Measurements from ENCODE around the gene KLK13. TPM values are rescaled to one million over a fixed set of nuclear protein-coding genes. Genes with fewer than 3 reads are reported as not detected.

The KLK13 gene
- polyA plus RNA-seq, 3 donors: not detected

GRCh38 chr19:51070334-51071094 is 5.6 kb upstream of the KLK13 start:
- Histone ChIP-seq H3K9ac (ENCODE audit: insufficient read depth, low read length, poor library complexity, severe bottlenecking) (no peak overlapping the region), H3K9me3 (replicated peaks in 1 of 2; ENCODE audit: control insufficient read depth in 1 of 2, insufficient read depth in 1 of 2, low read length in 2 of 2) (peaks cover 0 to 12% of the 10 kb centered on the region in 2 donors)
- no peaks in the 10 kb centered on the region for H3K4me1 Mint-ChIP-seq

GRCh38 chr19:51066393-51067186 is 1.7 kb upstream of the KLK13 start:
- Histone ChIP-seq H3K4me1 (ENCODE audit: control insufficient read depth in 1 of 2, insufficient read depth in 2 of 2, low read length in 2 of 2) (no peaks in the 10 kb centered on the region), H3K79me2 (ENCODE audit: insufficient read depth, low read length) (no peaks in the 10 kb centered on the region), H4K20me1 (ENCODE audit: insufficient read depth, low read length) (no peaks in the 10 kb centered on the region), H3K27ac (ENCODE audit: low read depth in 1 of 2, low read length in 2 of 2) (no peak overlapping the region), H2AFZ (ENCODE audit: insufficient read depth, low read depth, low read length, poor library complexity, severe bottlenecking) (no peak overlapping the region), H3K4me2 (replicated peaks; ENCODE audit: extremely low read depth, low read length, poor library complexity, severe bottlenecking) (no peak overlapping the region), H3K36me3 (replicated peaks in 1 of 2; ENCODE audit: control insufficient read depth in 1 of 2, insufficient read depth in 2 of 2, low read length in 2 of 2) (no peaks in the 10 kb centered on the region), H3K9me3 (replicated peaks in 1 of 2; ENCODE audit: control insufficient read depth in 1 of 2, insufficient read depth in 1 of 2, low read length in 2 of 2) (no peaks in the 10 kb centered on the region), H3K4me3 (replicated peaks in 1 of 3; ENCODE audit: low read depth in 2 of 3, low read length in 3 of 3) (no peak overlapping the region), H3K9ac (ENCODE audit: insufficient read depth, low read length, poor library complexity, severe bottlenecking) (no peak overlapping the region), H3K27me3 (ENCODE audit: control insufficient read depth in 2 of 2, insufficient read depth in 2 of 2, low read length in 2 of 2) (peaks cover 27 to 46% of the 10 kb centered on the region in 2 donors)
- DNase-seq: no peak
- H3K9me3 Mint-ChIP-seq: peaks cover under 1 to 14% (median 3%) of the 10 kb centered on the region in 7 donors
- TF ChIP-seq, protein P1, sequence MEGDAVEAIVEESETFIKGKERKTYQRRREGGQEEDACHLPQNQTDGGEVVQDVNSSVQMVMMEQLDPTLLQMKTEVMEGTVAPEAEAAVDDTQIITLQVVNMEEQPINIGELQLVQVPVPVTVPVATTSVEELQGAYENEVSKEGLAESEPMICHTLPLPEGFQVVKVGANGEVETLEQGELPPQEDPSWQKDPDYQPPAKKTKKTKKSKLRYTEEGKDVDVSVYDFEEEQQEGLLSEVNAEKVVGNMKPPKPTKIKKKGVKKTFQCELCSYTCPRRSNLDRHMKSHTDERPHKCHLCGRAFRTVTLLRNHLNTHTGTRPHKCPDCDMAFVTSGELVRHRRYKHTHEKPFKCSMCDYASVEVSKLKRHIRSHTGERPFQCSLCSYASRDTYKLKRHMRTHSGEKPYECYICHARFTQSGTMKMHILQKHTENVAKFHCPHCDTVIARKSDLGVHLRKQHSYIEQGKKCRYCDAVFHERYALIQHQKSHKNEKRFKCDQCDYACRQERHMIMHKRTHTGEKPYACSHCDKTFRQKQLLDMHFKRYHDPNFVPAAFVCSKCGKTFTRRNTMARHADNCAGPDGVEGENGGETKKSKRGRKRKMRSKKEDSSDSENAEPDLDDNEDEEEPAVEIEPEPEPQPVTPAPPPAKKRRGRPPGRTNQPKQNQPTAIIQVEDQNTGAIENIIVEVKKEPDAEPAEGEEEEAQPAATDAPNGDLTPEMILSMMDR (IDR thresholded peaks at IDR 0.05): no peak
- H3K4me3 Mint-ChIP-seq: peak overlapping the region in 1 of 2 donors; percentile 48
- 59% methylated on average over 4 of the region's 7 CpGs for WGBS (ENCODE audit: insufficient coverage)
- H3K36me3 Mint-ChIP-seq: no peaks in the 10 kb centered on the region
- H3K27me3 Mint-ChIP-seq (ENCODE audit: low read depth in 3 of 3): peaks cover 39 to 49% (median 39%) of the 10 kb centered on the region in 3 donors
- no peak overlapping the region for H3K27ac Mint-ChIP-seq
- peaks cover 2% of the 10 kb centered on the region for H3K4me1 Mint-ChIP-seq
- intact Hi-C loops (cut with micrococcal nuclease): no loop called here

More at GRCh38 chr19:51070334-51071094, 5.6 kb upstream of the KLK13 start:
- intact Hi-C loops (cut with micrococcal nuclease): no loop called here
- Histone ChIP-seq H3K79me2 (ENCODE audit: insufficient read depth, low read length) (no peaks in the 10 kb centered on the region), H4K20me1 (ENCODE audit: insufficient read depth, low read length) (no peaks in the 10 kb centered on the region), H3K4me1 (ENCODE audit: control insufficient read depth in 1 of 2, insufficient read depth in 2 of 2, low read length in 2 of 2) (no peaks in the 10 kb centered on the region), H3K27me3 (ENCODE audit: control insufficient read depth in 2 of 2, insufficient read depth in 2 of 2, low read length in 2 of 2) (peaks cover 11 to 14% of the 10 kb centered on the region in 2 donors), H3K27ac (ENCODE audit: low read depth in 1 of 2, low read length in 2 of 2) (no peak overlapping the region), H3K36me3 (replicated peaks in 1 of 2; ENCODE audit: control insufficient read depth in 1 of 2, insufficient read depth in 2 of 2, low read length in 2 of 2) (no peaks in the 10 kb centered on the region), H2AFZ (ENCODE audit: insufficient read depth, low read depth, low read length, poor library complexity, severe bottlenecking) (no peak overlapping the region), H3K4me2 (replicated peaks; ENCODE audit: extremely low read depth, low read length, poor library complexity, severe bottlenecking) (no peak overlapping the region), H3K4me3 (replicated peaks in 1 of 3; ENCODE audit: low read depth in 2 of 3, low read length in 3 of 3) (no peak overlapping the region)
- Mint-ChIP-seq H3K27me3 (ENCODE audit: low read depth in 3 of 3) (peaks cover 16 to 31% (median 24%) of the 10 kb centered on the region in 3 donors), H3K4me3 (peak overlapping the region in 1 of 2 donors; percentile 22), H3K9me3 (peaks cover 0 to 18% (median 10%) of the 10 kb centered on the region in 7 donors), H3K27ac (no peak overlapping the region), H3K36me3 (no peaks in the 10 kb centered on the region)
- no peak for DNase-seq
- TF ChIP-seq, protein P1 (IDR thresholded peaks at IDR 0.05): no peak
- whole genome bisulfite sequencing (ENCODE audit: insufficient coverage): 93% methylated on average over 3 of the region's 5 CpGs
